Astrocyte of the spinal cord (primary cell): ENCODE results near the gene SDR42E2.

ENCODE experiments used
- DNase-seq: peaks from one replicate; pipeline ENCODE4 v3.0.0; 2011; ENCODE audit warnings: low read depth, low spot score
- H3K4me3 ChIP-seq: 2 replicates; pipeline ENCODE4 v1.5.1; 2011; ENCODE audit warnings: low read depth, mild to moderate bottlenecking, low read length, moderate library complexity
- CTCF ChIP-seq: IDR thresholded peaks from 2 replicates; pipeline ENCODE4 v1.5.1; 2012; ENCODE audit warnings: low read depth, mild to moderate bottlenecking, low read length, inconsistent platforms
- in situ Hi-C: cut with HindIII; loops from 2 replicates; pipeline ENCODE4 v1.10.0; 2017; ENCODE audit warnings: low sequenced_read_pairs

Gene SDR42E2

GRCh38 chr16:22240023-22240710 lies 77.9 kb downstream of the SDR42E2 start:
- H3K4me3 ChIP-seq: no peak overlapping the region
- TF ChIP-seq CTCF: no peak
- no peak for DNase-seq
- in situ Hi-C loops: no loop called here
